Erythroblast (primary cell): ENCODE measurements around the gene DCAF10.
"Not testable (repeated sequence)": the region's sequence is repeated elsewhere in the genome, so short reads cannot be mapped to it uniquely, and the experiment has no call there.

Experiments used
- GATA1 ChIP-seq: IDR thresholded peaks from 2 replicates; pipeline ENCODE4 v1.6.1; 2011; ENCODE audit warnings: low read depth, mild to moderate bottlenecking, control low read depth, low read length, moderate library complexity
- POLR2A ChIP-seq: IDR thresholded peaks from 2 replicates; pipeline ENCODE4 v1.6.1; 2011; ENCODE audit warnings: mild to moderate bottlenecking, low read length

- not testable (repeated sequence) for TF ChIP-seq POLR2A, GATA1
Measured at GRCh38 chr9:37891042-37891441, 90.4 kb downstream of the DCAF10 start.
